HepG2 (cell line): ENCODE results near the gene FBF1. TPM values are rescaled to one million over a fixed set of nuclear protein-coding genes. Genes with fewer than 3 reads are reported as not detected.

Experiments
- BCL6 ChIP-seq: IDR thresholded peaks from 2 replicates; pipeline ENCODE4 v1.6.1; 2016; ENCODE audit warnings: missing genetic modification reagents, missing compliant biosample characterization
- BORCS8-MEF2B ChIP-seq: sonication (generic); formaldehyde crosslinking; IDR thresholded peaks from 2 replicates; pipeline ENCODE4 v1.8.0; 2022; ENCODE audit warnings: mild to moderate bottlenecking, missing genetic modification reagents
- GABPB1 ChIP-seq: IDR thresholded peaks from 2 replicates; pipeline ENCODE4 v1.6.1; 2016; ENCODE audit warnings: mild to moderate bottlenecking, missing genetic modification reagents, moderate library complexity, missing compliant biosample characterization
- HDAC1 ChIP-seq: sonication (generic); formaldehyde crosslinking; IDR thresholded peaks from 2 replicates; pipeline ENCODE4 v1.5.1; 2020; ENCODE audit warnings: mild to moderate bottlenecking, missing genetic modification reagents
- PITX1 ChIP-seq: sonication (generic); formaldehyde crosslinking; IDR thresholded peaks from 2 replicates; pipeline ENCODE4 v1.5.1; 2020; ENCODE audit warnings: mild to moderate bottlenecking, missing genetic modification reagents
- SOX6 ChIP-seq, 2 experiments: fragments of 450-650 bp in 1 of 2; sonication (generic) in 1 of 2; formaldehyde crosslinking in 1 of 2; IDR thresholded peaks; 2 replicates each; pipeline versions ENCODE4 v1.4.0 to v1.6.1; 2017 to 2020; ENCODE audit warnings: antibody characterized with exemption in 1 of 2, mild to moderate bottlenecking in 1 of 2, missing genetic modification reagents in 1 of 2
- TFDP2 ChIP-seq: sonication (generic); formaldehyde crosslinking; IDR thresholded peaks from 2 replicates; pipeline ENCODE4 v1.4.0; 2020; ENCODE audit warnings: missing genetic modification reagents
- ZBTB1 ChIP-seq: sonication (generic); formaldehyde crosslinking; IDR thresholded peaks from 2 replicates; pipeline ENCODE4 v1.4.0; 2020; ENCODE audit warnings: missing genetic modification reagents, borderline replicate concordance
- ZNF276 ChIP-seq: sonication (generic); formaldehyde crosslinking; IDR thresholded peaks from 2 replicates; pipeline ENCODE4 v1.4.0; 2020; ENCODE audit warnings: mild to moderate bottlenecking, low read depth, missing genetic modification reagents
- ZNF280D ChIP-seq: sonication (generic); formaldehyde crosslinking; IDR thresholded peaks from 2 replicates; pipeline ENCODE4 v1.5.1; 2020; ENCODE audit warnings: mild to moderate bottlenecking, missing genetic modification reagents
- ZNF549 ChIP-seq: sonication (generic); formaldehyde crosslinking; IDR thresholded peaks from 2 replicates; pipeline ENCODE4 v1.5.0; 2020; ENCODE audit warnings: missing genetic modification reagents
- ZNF724P ChIP-seq: sonication (generic); formaldehyde crosslinking; IDR thresholded peaks from 2 replicates; pipeline ENCODE4 v1.8.0; 2022; ENCODE audit warnings: missing genetic modification reagents, borderline replicate concordance
- ZNF891 ChIP-seq: sonication (generic); formaldehyde crosslinking; IDR thresholded peaks from 2 replicates; pipeline ENCODE4 v1.5.0; 2020; ENCODE audit warnings: mild to moderate bottlenecking, missing genetic modification reagents
- ZSCAN22 ChIP-seq: sonication (generic); formaldehyde crosslinking; IDR thresholded peaks from 2 replicates; pipeline ENCODE4 v1.4.0; 2020; ENCODE audit warnings: mild to moderate bottlenecking, missing genetic modification reagents
- polyA plus RNA-seq, 8 experiments: library from polyadenylated mRNA; depleted of rRNA in 3 of 8; stranded (reverse) in 7 of 8; unstranded in 1 of 8; fragments of >200 nt; fragmentation: Illumina TruSeq in 4 of 8; extraction: Trizol in 4 of 8; gene quantifications; 2 replicates each; pipeline versions ENCODE4 v1.2.1 to v1.2.3, GENCODE V29; 2011 to 2016; ENCODE audit warnings: low read depth in 4 of 8, missing spikeins in 1 of 8, mixed read lengths in 1 of 8; ENCODE audit not compliant: insufficient read depth in 1 of 8
- total RNA-seq, 5 experiments: library from RNA; depleted of rRNA; stranded (reverse); fragments of >200 nt; fragmentation: Illumina TruSeq; extraction: Trizol; gene quantifications; 2 replicates each; pipeline ENCODE4 v1.2.3, GENCODE V29; 2016; ENCODE audit warnings: low read depth in 1 of 5
- TF ChIP-seq, protein P1 (sequence below): sonication (generic); formaldehyde crosslinking; IDR thresholded peaks from 2 replicates; pipeline ENCODE4 v1.4.0; 2020; ENCODE audit warnings: missing genetic modification reagents

FBF1 gene
- total and polyA plus RNA-seq, 2 of the 13 experiments (the other 11 are each of a cell fraction or from before 2014, with no cell fraction given): 2.4 to 8.1 TPM

GRCh38 chr17:75922963-75923874, 17.6 kb downstream of the FBF1 start (continued):
- no peak for TF ChIP-seq ZBTB1 (CRISPR knock-in tag)
- no peak for TF ChIP-seq ZNF549
- TF ChIP-seq HDAC1 (CRISPR knock-in tag): peak; percentile 39; the same call in 1 of the 2 replicates
- TF ChIP-seq ZNF724P (CRISPR knock-in tag): 0 out of 2 replicates have a peak, but pooled peaks have one; percentile 49
- no peak for TF ChIP-seq ZNF276 (CRISPR knock-in tag)
- TF ChIP-seq, protein P1, sequence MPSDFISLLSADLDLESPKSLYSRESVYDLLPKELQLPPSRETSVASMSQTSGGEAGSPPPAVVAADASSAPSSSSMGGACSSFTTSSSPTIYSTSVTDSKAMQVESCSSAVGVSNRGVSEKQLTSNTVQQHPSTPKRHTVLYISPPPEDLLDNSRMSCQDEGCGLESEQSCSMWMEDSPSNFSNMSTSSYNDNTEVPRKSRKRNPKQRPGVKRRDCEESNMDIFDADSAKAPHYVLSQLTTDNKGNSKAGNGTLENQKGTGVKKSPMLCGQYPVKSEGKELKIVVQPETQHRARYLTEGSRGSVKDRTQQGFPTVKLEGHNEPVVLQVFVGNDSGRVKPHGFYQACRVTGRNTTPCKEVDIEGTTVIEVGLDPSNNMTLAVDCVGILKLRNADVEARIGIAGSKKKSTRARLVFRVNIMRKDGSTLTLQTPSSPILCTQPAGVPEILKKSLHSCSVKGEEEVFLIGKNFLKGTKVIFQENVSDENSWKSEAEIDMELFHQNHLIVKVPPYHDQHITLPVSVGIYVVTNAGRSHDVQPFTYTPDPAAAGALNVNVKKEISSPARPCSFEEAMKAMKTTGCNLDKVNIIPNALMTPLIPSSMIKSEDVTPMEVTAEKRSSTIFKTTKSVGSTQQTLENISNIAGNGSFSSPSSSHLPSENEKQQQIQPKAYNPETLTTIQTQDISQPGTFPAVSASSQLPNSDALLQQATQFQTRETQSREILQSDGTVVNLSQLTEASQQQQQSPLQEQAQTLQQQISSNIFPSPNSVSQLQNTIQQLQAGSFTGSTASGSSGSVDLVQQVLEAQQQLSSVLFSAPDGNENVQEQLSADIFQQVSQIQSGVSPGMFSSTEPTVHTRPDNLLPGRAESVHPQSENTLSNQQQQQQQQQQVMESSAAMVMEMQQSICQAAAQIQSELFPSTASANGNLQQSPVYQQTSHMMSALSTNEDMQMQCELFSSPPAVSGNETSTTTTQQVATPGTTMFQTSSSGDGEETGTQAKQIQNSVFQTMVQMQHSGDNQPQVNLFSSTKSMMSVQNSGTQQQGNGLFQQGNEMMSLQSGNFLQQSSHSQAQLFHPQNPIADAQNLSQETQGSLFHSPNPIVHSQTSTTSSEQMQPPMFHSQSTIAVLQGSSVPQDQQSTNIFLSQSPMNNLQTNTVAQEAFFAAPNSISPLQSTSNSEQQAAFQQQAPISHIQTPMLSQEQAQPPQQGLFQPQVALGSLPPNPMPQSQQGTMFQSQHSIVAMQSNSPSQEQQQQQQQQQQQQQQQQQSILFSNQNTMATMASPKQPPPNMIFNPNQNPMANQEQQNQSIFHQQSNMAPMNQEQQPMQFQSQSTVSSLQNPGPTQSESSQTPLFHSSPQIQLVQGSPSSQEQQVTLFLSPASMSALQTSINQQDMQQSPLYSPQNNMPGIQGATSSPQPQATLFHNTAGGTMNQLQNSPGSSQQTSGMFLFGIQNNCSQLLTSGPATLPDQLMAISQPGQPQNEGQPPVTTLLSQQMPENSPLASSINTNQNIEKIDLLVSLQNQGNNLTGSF (CRISPR knock-in tag): 0 out of 2 replicates have a peak, but pooled peaks have one; percentile 66
- TF ChIP-seq PITX1: 0 out of 2 replicates have a peak, but pooled peaks have one; percentile 24
- 0 out of 2 replicates have a peak, but pooled peaks have one; percentile 23 for TF ChIP-seq ZNF280D (CRISPR knock-in tag)
- TF ChIP-seq GABPB1: peak; percentile 16; the same call in 1 of the 2 replicates
- TF ChIP-seq ZNF891: 0 out of 2 replicates have a peak, but pooled peaks have one; percentile 33
- TF ChIP-seq BCL6 (CRISPR knock-in tag): no peak
- peak; percentile 73; the same call in 1 of the 2 replicates for TF ChIP-seq BORCS8-MEF2B (CRISPR knock-in tag)
- TF ChIP-seq TFDP2 (CRISPR knock-in tag): peak; percentile 46
- TF ChIP-seq SOX6 (IDR thresholded peaks at IDR 0.05): no peak
- 0 out of 2 replicates have a peak, but pooled peaks have one; percentile 32 for TF ChIP-seq SOX6 (CRISPR knock-in tag; IDR thresholded peaks at IDR 0.05)
- peak; percentile 82; the same call in 1 of the 2 replicates for TF ChIP-seq ZSCAN22 (CRISPR knock-in tag)
